GM18868 (cell line): Measurements from ENCODE around the gene ZNF181.
A peak's percentile ranks its signal among the peaks of the same experiment; 100 is the strongest.
"Not testable (repeated sequence)": the region's sequence is repeated elsewhere in the genome, so short reads cannot be mapped to it uniquely, and the experiment has no call there.

Experiments used
- ATAC-seq: cut with Tn5 transposase; IDR thresholded peaks from one replicate; pipeline ENCODE4 v1.9.1; 2021; ENCODE audit warnings: mild to moderate bottlenecking, moderate library complexity; ENCODE audit not compliant: unreplicated experiment

ZNF181 gene

DNA sequence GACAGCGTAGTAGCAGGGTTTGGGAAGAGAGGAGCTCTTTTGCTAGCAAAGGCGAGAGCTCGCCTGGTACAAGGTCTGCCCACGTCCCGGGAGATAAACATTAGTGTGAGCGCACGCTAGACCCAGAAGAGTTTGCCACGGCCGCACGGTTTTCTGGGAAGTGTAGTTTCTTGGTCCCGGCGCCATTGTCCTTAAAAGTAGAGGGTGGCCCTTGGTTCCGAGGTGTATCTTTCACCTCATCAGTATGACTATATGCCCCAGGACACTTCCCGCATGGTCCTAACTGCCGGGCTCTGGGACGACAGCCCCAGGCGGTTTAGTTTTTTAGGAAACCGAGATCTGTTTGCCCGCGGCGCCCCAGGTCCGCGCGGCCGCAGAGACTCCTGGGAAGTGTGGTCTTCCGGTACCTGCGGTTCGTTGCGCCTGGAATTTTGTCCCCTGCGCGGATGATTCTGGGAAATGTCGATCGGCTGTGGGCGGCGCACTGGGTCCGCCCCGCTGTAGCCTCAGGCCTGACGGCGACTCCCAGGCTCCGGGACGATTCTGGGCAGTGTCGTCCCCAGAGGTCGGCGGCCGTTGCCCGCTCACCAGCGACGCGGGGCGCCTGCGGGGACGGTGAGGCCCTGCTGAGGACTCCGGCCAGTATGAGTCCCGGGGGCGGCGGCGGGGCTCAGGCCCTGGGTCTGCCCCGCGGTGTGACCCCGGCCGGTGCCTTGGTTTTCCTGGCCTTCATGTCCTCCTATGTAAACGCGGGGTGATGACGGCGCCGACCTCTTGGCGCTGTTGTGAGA is at the start of gene ZNF181:
TSS of gene ZNF181 (plus strand) at position 498 of the 791 bp plus-strand sequence. CDS start 795 bp downstream, outside the sequence.
- peak; percentile 82 for ATAC-seq

DNA sequence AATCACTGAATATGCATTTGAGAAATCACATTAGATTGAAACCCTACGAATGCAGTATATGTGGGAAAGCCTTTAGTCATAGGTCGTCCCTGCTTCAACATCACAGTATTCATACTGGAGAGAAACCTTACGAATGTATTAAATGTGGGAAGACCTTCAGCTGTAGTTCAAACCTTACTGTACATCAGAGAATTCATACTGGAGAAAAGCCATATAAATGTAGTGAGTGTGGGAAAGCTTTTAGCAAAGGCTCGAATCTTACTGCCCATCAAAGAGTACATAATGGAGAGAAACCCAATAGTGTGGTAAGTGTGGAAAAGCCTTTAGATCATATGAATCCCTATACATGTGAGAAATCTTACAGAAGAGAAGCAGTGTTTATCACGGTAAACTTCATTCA is 48.8 kb upstream of the ZNF181 start:
- not testable (repeated sequence) for ATAC-seq

DNA sequence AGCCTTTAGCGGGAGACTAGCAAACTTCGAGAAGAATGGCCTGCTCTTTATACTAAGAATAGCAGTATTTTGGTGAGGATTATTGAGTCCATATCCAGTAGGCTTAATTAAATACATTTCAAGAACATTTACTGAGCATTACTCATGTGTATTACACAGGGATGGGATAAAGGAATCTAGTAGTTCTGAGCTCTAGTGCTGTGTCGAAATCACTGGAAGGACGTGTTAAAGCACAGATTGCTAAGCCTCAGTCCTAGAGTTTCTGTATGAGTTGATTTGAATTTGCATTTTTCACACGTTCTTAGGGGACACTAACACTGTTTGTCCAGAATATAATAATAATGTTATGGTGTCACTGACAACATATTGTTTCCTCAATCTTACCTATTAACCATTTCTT is 47.6 kb upstream of the ZNF181 start:
- no peak for ATAC-seq

DNA sequence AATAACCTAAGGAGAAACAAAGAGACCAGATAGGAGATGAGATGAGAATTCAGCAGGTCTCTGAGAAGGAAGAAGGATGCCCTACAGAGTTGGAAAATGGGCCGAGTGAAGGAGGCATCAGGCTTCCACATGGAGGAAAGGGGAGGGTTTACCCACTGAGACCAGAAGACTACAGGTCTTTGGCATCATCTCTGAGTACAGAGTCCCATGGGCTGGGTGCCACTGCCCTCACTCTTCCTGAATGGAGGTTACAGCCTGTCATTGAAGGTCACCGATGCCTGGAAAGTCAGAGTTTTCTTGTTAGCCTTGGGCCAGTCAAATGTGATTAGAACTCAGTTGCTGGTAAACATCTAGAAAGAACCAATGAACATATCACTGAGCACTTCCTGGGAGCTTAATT is 46.7 kb upstream of the ZNF181 start:
- no peak for ATAC-seq

DNA sequence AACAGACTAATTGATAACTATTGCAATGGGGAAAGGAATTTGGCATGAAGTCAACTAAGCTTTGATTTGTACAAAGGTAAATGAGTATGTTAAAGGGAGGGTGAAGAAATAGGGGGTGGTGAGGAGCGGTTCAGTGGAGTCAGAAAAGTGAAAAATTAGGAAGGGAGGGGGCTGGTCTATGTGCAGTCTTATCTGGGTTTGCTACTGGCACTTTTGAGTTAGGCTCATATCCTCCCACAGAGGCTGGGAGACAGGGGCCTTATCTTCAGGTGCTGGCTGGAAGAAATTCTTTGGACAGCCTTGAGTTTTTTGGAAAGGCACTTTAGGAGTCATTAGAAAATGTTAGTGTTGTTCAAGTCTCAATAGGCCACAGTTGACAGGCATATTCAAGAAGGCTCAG is 45.5 kb upstream of the ZNF181 start:
- ATAC-seq: no peak

DNA sequence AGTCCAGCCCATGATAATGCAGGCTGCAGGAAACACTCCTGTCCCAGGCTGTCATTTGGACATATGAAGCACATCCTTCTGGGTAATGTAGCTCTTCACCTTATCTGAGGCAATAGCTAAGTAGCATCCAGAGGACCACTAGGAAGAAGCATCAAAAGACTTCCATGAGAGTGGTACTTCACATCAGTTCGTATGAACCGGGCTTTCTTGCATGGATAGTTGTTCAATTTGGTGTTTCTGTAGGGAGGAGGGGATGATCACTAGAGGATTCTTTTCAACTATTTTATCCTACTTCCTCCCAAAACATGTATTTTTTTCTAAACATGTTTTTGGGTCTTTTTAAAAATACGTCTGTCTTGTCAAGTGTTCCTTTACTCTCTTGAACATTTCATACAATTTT is 43.7 kb upstream of the ZNF181 start:
- ATAC-seq: no peak

DNA sequence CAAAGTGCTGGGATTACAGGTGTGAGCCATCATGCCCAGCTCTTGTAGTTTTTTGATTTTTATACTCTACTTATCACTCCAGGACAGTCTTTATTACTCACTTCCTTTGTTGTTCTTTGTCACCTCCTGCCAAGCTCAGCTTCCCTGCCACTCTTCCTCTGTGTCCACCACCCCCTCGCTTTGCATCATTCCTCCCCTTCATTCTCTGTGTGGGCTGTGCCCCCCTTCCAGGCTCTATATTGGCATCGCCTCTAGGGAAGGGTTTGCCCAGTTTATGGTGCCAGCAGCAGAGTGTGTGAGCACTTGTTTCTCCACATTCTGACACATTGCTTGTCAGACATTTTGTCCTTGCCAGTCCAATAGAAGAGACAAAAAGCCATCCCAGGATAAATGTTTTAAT is 41.5 kb upstream of the ZNF181 start:
- no peak for ATAC-seq

DNA sequence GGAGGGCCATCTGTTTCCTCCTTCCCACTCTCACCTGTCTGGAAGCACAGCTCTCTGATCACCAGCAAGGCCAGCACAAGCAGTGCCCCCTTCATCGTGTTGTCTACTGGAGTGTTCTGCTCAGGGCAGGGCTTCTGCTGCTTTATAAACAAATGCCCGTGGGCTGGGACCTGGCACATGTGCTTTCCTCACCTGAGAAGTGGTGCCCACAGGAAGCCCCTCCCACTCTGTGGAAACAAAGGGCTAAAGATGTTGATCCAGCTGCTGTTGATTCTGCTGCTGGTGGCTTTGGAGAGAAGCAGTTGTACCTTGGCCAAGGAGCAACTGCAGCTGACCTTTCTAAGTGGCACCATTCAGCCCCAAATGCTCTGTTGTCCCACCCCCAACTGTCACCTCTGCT is 26.4 kb upstream of the ZNF181 start:
- ATAC-seq: no peak

DNA sequence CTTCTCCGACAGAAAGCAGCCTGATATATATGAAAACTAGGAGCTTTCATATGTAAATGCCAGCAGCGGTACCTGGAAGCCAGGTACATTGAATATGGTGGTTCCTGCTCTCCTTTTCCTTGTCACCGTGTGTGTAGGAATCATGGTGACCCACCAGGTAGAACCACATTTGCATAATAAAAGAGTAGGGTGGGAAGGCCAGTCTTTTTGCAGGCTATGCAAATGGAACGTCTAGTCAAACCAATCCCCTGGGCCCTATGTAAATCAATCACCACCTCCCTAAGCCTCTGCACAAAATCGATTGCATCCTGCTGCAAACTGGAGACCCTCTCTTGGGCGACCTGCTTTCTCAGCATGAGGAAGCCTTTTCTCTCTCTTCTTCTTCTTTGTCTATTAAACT is 22.2 kb upstream of the ZNF181 start:
- no peak for ATAC-seq

DNA sequence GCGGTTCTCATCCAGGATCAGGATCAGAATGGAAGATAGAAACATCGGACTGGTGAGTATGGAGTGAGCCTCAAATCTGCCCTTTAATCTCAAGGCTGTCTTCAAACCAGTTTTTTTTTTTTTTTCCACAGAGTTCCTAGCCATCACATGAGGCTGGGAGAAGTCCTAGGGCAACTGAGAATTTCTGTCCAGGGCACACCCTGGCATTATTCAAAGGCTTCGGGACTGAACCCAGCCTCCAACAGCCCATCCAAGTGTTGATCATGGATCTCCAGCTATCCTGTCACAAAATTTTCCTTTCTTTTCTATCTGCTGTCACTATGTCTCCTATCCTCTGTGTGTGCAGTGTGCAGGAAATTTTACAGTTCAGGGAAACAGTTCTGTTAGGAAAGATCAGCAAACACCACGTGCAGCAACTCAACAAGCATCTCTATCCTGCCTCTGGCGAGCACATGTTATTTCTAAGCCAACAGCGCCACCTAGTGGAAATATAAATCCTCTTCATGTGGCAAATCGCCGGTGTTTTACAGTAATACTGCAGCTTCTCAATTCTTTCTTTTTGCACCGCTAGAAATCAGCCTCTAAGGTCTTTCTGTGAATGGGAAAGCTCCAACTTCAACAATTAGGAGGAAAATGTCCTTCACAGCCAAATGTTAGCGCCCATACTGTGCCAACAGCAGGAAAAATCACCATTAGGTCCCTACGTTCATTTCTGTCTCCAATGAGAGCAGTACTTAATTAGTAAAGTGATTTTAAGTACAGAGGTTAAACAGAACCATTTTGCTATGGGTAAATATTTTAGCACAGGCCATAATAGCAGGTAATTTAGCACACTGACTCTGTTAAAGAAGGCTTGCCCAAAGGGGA is 21.4 kb upstream of the ZNF181 start:
- no peak for ATAC-seq

DNA sequence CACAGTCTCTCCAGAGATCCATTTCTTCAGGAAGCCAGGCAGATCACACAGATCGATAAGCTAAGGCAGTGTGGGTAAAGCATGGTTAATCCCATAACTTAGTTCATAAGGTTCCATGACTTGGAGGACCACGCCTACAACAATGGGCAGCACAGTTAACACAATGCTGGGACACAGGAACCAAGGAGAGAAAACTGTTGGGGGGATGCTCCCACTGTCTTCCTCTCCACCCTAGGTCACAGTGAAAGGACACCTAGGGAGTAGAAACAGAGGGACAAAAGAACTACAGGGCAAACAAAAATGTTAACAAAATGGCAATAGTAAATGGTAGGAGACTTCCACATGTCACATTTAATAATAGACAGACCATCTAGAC is 20.8 kb upstream of the ZNF181 start:
- ATAC-seq: no peak

DNA sequence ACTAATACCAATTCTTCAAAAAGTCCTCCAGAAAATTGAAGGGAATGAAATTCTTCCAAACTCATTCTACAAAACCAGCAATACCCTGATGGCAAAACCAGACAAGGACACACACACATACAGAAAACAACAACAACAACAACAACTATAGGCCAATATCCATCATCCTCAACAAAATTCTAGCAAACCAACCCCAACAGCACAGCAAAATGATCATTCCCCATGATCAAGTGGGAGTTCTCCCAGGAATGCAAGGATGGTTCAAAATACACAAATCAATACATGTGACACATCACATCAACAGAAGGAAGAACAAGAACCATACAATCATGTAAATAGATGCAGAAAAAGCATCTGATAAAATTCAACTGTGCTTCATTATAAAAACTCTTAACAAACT is 18.7 kb upstream of the ZNF181 start:
- no peak for ATAC-seq

DNA sequence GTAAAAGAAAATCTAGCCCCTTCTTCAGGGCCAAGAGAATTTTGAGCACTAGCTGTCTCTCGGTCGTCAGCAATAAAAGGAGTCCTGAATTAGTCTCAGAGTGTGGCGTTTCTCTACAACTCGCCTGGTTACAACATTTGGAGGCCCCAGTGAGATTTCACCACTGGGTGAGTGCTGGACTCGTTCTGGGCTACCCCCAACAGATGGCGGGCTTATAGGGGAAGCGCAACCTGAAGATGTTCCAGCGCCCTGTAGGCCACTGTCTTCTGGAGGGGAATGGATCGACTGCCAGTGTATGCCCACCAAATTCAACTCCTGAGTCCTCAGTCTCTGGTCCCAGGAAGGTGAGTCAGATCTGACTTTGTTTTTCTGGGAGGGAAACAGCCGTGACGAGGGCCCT is 11.7 kb upstream of the ZNF181 start:
- ATAC-seq: no peak

DNA sequence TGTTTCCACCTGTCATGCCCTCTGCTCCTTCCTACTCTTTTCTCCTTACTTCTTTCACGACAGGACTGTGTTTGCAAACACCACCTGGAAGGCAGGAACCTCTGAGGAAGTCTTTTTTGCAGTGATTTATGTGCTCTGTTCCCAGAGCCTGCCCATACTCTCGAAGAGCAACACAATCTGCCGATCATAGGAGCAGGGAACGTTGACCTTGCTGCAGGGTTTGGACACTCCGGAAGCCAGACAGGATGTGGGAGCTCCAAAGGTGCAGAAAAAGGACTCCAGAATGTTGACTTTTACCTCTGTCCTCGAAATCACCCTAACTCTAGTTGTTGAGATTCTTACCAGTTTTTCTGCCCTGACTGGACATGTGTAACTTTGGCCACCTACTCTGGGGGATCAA is 8.6 kb upstream of the ZNF181 start:
- no peak for ATAC-seq

DNA sequence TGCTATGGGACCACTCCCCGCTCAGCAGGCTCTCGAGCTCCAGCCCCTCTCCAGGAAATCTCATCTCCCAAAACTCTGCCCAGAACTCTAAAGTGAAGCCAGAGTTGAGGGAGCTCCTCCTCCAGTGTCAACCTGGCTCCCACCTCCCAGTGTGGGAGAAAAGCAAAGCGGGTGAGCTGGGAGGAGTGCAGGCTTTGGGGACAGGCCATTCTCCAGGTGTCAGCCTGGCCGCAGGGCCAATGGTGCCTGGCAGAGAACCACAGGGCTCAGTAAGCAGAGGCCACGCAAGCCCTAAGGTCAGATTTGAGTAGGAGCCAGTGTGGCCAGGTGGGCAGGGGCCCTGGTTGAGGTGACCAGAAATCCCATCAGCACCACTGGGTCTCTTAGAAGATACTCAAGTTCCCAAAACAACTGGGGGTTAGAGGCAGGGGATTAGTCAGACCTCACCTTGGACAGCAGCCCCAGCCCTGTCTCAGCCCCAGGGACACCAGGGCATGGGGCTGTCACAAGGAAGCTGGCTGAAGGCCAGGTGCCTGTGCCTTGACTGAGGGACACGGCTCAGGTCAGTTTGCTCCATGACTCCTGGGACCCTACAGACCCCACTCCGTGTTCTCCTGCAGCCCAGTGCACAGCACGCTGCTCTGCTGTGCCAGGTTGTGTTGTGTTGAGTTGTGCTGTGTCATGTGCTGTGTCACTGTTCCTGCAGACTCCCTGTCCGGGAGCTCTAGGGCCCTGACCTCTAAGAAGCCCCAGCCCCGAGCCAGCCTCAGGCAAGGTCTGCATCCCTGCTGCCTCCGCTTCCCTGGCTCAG is 2.8 kb upstream of the ZNF181 start:
- ATAC-seq: no peak

DNA sequence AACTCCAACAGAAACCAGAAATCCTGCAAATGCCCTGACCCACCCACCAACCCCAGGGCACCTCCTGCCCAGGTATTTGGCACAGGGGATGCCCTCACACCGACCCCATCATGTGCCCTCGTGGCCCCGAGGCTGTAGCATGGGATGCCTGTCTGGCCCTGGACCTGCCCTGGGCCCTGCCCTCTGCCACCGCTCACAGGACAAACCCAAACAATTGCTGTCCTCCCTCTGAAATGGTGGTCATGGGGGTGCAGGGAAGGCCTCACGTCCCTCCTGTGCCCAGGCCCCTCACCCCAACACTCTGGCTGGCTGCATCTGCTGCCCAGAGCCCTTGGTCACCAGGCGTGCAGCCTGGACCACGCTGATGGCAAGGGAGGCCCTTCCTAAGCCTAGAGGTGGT is 2.1 kb upstream of the ZNF181 start:
- ATAC-seq: no peak

DNA sequence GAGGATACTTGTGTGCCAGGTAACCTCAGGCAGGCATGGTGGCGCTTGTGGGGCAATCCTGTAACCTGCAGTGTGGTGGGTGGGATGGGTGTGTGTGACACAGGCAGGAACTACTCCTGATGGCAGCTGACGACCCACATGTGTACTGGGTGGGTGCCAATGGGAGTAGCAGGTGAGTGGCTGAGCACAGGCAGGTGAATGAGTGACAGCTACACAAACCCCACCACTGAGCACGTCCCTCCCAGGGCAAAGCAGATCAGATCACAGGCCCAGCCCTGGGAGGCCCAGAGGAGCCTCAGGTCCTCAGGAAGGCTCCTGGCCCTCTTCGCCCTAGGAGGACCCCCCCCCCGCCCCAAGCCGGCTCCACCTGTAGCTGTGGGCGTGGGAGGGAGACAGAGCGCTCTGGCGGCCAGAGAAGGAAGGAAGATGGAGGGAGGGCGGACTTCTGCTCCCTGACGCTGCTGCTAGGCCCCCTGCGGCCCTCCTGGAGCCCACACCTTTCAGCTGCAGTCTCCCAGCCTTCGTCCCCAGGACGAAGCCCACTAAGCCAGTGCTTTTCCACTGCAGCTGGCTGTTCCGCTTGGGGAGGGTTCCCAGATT is 1.3 kb upstream of the ZNF181 start:
- ATAC-seq: no peak

DNA sequence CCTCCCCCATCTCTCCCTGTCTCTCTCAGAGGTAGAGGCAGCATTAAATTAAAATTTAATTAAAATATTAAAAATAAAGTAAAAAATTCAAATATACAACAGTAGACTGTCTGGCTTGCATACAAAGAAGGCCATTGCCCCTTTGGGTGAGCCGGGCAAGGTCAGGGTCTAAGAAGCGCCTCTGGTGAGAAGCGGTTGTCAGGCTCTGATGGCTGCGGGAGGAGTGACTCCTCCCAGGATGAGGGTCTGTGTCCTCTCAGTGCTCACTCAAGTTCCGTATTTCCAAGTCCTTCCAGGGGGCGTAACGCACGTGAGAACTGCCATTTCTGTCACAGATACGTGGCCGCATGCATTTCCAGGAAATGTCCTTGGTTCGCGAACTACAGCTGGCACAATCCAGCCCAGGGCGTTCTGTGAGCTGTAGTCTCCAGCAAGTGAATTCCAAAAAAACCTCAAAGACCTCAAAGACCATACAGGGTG is 737 bp upstream of the ZNF181 start:
- peak; percentile 25 for ATAC-seq

DNA sequence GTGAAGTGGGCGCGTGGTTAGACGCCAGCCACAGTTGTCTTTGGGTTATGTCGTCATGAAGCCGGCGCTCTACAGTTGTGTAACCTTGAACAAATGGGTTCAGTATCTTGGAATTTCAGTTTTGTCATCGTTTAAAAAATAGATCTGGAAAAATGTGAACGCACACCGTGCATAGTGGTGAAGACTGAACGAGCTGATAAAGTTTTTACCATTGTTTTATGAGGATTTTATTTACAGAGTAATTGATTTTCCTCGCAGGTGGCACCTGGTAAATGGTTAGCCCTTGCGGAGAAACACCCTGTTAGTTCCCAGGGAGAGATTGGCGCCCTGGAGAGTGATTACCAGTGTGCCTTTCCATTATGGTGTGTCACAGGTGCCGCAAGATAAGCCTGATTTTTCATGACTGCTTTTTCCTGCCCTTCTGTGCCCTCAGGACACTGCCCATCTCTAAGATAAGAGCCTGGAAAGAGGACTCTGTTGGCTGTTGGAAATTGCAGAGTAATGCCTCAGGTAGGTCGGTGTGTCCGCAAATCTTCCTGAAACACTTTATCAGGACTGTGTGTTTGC is 577 bp downstream of the ZNF181 start:
- ATAC-seq: peak; percentile 54

DNA sequence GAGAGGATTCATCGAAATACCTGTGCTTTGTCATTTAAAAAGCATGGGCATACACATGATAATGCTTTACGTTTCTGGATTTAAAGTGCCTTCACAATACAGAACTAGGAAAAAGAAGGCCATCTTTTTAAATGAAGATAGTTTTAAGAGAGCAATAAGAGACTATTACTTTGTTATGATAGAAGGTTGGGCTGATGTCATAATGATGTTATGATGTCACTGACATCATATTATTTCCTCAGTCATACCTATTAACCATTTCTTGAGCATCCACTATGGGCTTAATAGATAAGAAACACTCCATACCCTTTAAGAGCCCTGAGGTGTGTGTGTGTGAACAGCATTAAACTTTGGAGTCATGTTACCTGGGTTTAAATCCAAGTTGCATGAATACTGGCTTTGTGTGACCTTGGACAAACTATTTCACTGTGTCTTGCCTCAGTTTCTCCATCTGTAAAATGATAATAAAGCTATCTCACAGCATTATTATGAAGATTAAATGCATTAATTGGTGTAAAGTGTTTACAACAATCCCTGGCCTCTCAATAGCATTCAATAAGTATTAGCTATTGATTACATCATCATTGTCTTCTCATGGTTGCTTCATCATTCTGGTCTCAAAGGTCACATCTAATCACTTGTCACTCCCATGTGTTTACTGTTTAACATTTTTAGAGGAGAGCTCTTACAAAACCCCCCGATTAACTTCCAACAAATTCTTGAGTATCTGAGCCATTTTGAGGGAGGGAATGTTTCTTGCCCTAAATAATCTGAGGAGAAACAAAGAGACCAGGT is 11.1 kb downstream of the ZNF181 start:
- no peak for ATAC-seq
